Transverse colon (tissue), 4 donors: ENCODE measurements around the gene EXOC6.

ENCODE experiments used
- POLR2A ChIP-seq: fragments of 450-650 bp; IDR thresholded peaks from one replicate; pipeline ENCODE4 v1.6.1; 2016; ENCODE audit warnings: antibody characterized with exemption, mild to moderate bottlenecking, moderate library complexity
- POLR2AphosphoS5 ChIP-seq, 3 donors: sonication (generic); formaldehyde crosslinking; IDR thresholded peaks; one replicate each; pipeline ENCODE4 v1.6.1; 2016; ENCODE audit warnings: antibody characterized with exemption in 3 of 3
- TF ChIP-seq, protein P1 (sequence below), 5 experiments: fragments of 200-600 bp in 3 of 5; fragments of 450-650 bp in 2 of 5; sonication (generic) in 3 of 5; IDR thresholded peaks; 1 replicate in 2 of 5; 2 replicates in 3 of 5; pipeline ENCODE4 v1.5.1; 2016 to 2017; ENCODE audit warnings: antibody characterized with exemption in 5 of 5, inconsistent platforms in 3 of 5, mild to moderate bottlenecking in 2 of 5, moderate library complexity in 1 of 5

DNA sequence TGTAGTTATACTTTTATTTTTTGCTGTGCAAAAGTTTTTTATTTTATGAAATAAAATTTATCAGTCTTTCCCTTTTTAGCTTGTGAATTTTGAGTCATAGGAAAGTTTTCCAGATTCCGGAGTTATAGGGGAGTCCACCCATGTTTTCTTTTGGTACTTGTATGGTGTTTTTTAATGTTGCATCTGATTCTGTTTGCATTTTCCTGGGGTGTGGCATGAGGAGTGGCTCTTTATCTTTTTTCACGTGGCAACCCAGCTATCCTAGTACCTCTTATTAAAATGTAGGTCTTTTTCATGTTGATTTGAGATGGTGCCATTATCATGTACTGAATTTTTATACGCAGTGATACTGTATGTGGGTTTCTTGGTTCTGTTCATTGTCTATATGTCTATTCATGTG, 19.7 kb downstream of the EXOC6 start:
- TF ChIP-seq, protein P1, sequence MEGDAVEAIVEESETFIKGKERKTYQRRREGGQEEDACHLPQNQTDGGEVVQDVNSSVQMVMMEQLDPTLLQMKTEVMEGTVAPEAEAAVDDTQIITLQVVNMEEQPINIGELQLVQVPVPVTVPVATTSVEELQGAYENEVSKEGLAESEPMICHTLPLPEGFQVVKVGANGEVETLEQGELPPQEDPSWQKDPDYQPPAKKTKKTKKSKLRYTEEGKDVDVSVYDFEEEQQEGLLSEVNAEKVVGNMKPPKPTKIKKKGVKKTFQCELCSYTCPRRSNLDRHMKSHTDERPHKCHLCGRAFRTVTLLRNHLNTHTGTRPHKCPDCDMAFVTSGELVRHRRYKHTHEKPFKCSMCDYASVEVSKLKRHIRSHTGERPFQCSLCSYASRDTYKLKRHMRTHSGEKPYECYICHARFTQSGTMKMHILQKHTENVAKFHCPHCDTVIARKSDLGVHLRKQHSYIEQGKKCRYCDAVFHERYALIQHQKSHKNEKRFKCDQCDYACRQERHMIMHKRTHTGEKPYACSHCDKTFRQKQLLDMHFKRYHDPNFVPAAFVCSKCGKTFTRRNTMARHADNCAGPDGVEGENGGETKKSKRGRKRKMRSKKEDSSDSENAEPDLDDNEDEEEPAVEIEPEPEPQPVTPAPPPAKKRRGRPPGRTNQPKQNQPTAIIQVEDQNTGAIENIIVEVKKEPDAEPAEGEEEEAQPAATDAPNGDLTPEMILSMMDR (IDR thresholded peaks at IDR 0.05), result no peak
- TF ChIP-seq POLR2AphosphoS5 (IDR thresholded peaks at IDR 0.05), result no peak
- TF ChIP-seq POLR2A, result no peak
